RWPE2 (cell line): ENCODE data around the gene SMG5.

Experiments
- ATAC-seq: fragments of 200-7000 bp; cut with Tn5 transposase; 3 replicates; pipeline ENCODE4 v1.9.1; 2021; ENCODE audit warnings: low read depth
- DNase-seq: peaks from one replicate; pipeline ENCODE4 v3.0.0-alpha.2; 2020; ENCODE audit warnings: low spot score
- H3K27ac ChIP-seq: fragments of 450-650 bp; 2 replicates; pipeline ENCODE4 v1.5.1; 2017; ENCODE audit warnings: mild to moderate bottlenecking; ENCODE audit not compliant: poor library complexity, severe bottlenecking
- H3K27me3 ChIP-seq: fragments of 250-450 bp; sonication (Bioruptor Pico); 2 replicates; pipeline ENCODE4 v1.5.1; 2021; ENCODE audit warnings: mild to moderate bottlenecking, moderate library complexity; ENCODE audit not compliant: insufficient read depth, poor library complexity, severe bottlenecking
- H3K36me3 ChIP-seq: fragments of 250-450 bp; sonication (Bioruptor Pico); 2 replicates; pipeline ENCODE4 v1.5.1; 2020; ENCODE audit warnings: low read depth, mild to moderate bottlenecking, moderate library complexity
- H3K4me1 ChIP-seq: fragments of 250-450 bp; sonication (Bioruptor Pico); 2 replicates; pipeline ENCODE4 v1.5.1; 2021; ENCODE audit warnings: mild to moderate bottlenecking, moderate library complexity; ENCODE audit not compliant: insufficient read depth, poor library complexity, severe bottlenecking
- H3K4me3 ChIP-seq: fragments of 250-450 bp; sonication (Bioruptor Pico); 2 replicates; pipeline ENCODE4 v1.5.1; 2021; ENCODE audit warnings: mild to moderate bottlenecking, moderate library complexity; ENCODE audit not compliant: severe bottlenecking
- H3K9me3 ChIP-seq: fragments of 250-450 bp; sonication (Bioruptor Pico); 2 replicates; pipeline ENCODE4 v1.5.1; 2021; ENCODE audit warnings: mild to moderate bottlenecking, moderate library complexity; ENCODE audit not compliant: severe bottlenecking
- CTCF ChIP-seq: fragments of 450-650 bp; IDR thresholded peaks from one replicate; pipeline ENCODE4 v1.5.1; 2017; ENCODE audit warnings: mild to moderate bottlenecking, moderate library complexity; ENCODE audit not compliant: poor library complexity, severe bottlenecking

The SMG5 gene

GRCh38 chr1:156200044-156200443 lies 82.6 kb downstream of the SMG5 start:
- no peak for ATAC-seq
- Histone ChIP-seq H3K4me3 (no peak overlapping the region), H3K27ac (no peak overlapping the region), H3K9me3 (no peaks in the 10 kb centered on the region), H3K27me3 (no peaks in the 10 kb centered on the region), H3K4me1 (no peaks in the 10 kb centered on the region), H3K36me3 (peaks cover 13% of the 10 kb centered on the region)
- no peak for DNase-seq
- TF ChIP-seq CTCF, result no peak
